Endodermal cell (in vitro differentiated cells): ENCODE results near the gene SRD5A1. TPM values are rescaled to one million over a fixed set of nuclear protein-coding genes. Genes with fewer than 3 reads are reported as not detected.

Experiments used
- DNase-seq: peaks from one replicate; pipeline ENCODE4 v3.0.0-alpha.2; 2017
- H3K27ac ChIP-seq: 2 replicates; pipeline ENCODE4 v1.5.1; 2013; ENCODE audit warnings: mild to moderate bottlenecking, low read depth, low read length, moderate library complexity
- H3K27me3 ChIP-seq: 2 replicates; pipeline ENCODE4 v1.6.1; 2013; ENCODE audit warnings: mild to moderate bottlenecking, low read length, moderate library complexity; ENCODE audit not compliant: insufficient read depth, control insufficient read depth, poor library complexity, severe bottlenecking
- H3K36me3 ChIP-seq: 2 replicates; pipeline ENCODE4 v1.7.0; 2013; ENCODE audit warnings: mild to moderate bottlenecking, low read length, moderate library complexity; ENCODE audit not compliant: control insufficient read depth, insufficient read depth
- H3K4me1 ChIP-seq: one replicate; pipeline ENCODE4 v1.7.0; 2013; ENCODE audit warnings: low read length; ENCODE audit not compliant: control insufficient read depth, insufficient read depth
- H3K4me3 ChIP-seq: 2 replicates; pipeline ENCODE4 v1.5.1; 2013; ENCODE audit warnings: mild to moderate bottlenecking, low read length, moderate library complexity
- H3K9ac ChIP-seq: 2 replicates; pipeline ENCODE4 v1.6.1; 2013; ENCODE audit warnings: mild to moderate bottlenecking, low read length, moderate library complexity; ENCODE audit not compliant: poor library complexity, severe bottlenecking; ENCODE audit errors: extremely low read depth
- H3K9me3 ChIP-seq: 2 replicates; pipeline ENCODE4 v1.6.1; 2013; ENCODE audit warnings: mild to moderate bottlenecking, low read length, moderate library complexity; ENCODE audit not compliant: control insufficient read depth
- H3K27ac Mint-ChIP-seq: 2 replicates; pipeline ENCODE4 v1.8.0; 2020; ENCODE audit warnings: mixed read lengths
- H3K27me3 Mint-ChIP-seq: 2 replicates; pipeline ENCODE4 v1.8.0; 2021; ENCODE audit warnings: mild to moderate bottlenecking, mixed read lengths; ENCODE audit not compliant: insufficient read depth
- H3K36me3 Mint-ChIP-seq: 2 replicates; pipeline ENCODE4 v1.8.0; 2020; ENCODE audit warnings: low read depth, mixed read lengths
- H3K4me1 Mint-ChIP-seq: 2 replicates; pipeline ENCODE4 v1.8.0; 2020; ENCODE audit warnings: mixed read lengths
- H3K4me3 Mint-ChIP-seq: 2 replicates; pipeline ENCODE4 v1.8.0; 2020; ENCODE audit warnings: mild to moderate bottlenecking, moderate library complexity, mixed read lengths
- H3K9me3 Mint-ChIP-seq: 2 replicates; pipeline ENCODE4 v1.8.0; 2020; ENCODE audit warnings: mild to moderate bottlenecking, mixed read lengths
- WGBS, 2 experiments: methylation state at CpG; one replicate each; pipeline versions ENCODE4 v1.1.5 to v1.1.7; 2013; ENCODE audit warnings: missing lambda C conversion rate in 2 of 2, mixed read lengths in 1 of 2; ENCODE audit not compliant: insufficient coverage in 1 of 2, insufficient read length in 1 of 2; 5-methylcytosine and 5-hydroxymethylcytosine counted together
- total RNA-seq, 2 donors: library from RNA; stranded (reverse); fragmentation: NEBNext Ultra II Directional in 1 of 2; extraction: Animal tissue kit (Norgen Biotek cat#: 25700) in 1 of 2; gene quantifications; 2 replicates in 1 of 2; 3 replicates in 1 of 2; pipeline ENCODE4 v1.2.1, GENCODE V29; 2021
- TF ChIP-seq, protein P1 (sequence below): fragments of 200-600 bp; sonication (generic); conservative IDR thresholded peaks from 2 replicates; pipeline ENCODE4 v1.5.0; 2021; ENCODE audit warnings: antibody characterized with exemption, mild to moderate bottlenecking

SRD5A1 gene
- total RNA-seq, 2 donors from 2014 or later, result 15.0 to 16.2 TPM

DNA sequence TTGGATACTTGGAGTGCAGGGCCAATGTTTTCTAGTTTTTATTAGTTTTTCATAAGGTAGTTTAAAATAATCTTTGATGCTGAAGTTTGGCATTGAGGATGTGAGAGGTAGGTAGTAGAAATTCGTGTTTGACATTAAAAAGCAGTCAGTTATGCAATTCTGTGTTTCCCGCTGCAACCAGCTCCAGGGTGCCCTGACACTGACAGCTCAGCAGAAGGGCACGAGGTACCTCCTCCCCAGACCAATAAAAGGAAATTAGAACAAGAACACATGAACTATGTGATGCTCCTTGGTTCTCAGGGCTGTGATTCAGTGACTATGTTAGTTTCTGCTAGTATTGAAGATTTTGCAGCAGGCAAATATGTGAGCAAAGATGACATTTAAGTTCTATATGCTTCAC lies 40.6 kb upstream of the SRD5A1 start:
- TF ChIP-seq, protein P1, sequence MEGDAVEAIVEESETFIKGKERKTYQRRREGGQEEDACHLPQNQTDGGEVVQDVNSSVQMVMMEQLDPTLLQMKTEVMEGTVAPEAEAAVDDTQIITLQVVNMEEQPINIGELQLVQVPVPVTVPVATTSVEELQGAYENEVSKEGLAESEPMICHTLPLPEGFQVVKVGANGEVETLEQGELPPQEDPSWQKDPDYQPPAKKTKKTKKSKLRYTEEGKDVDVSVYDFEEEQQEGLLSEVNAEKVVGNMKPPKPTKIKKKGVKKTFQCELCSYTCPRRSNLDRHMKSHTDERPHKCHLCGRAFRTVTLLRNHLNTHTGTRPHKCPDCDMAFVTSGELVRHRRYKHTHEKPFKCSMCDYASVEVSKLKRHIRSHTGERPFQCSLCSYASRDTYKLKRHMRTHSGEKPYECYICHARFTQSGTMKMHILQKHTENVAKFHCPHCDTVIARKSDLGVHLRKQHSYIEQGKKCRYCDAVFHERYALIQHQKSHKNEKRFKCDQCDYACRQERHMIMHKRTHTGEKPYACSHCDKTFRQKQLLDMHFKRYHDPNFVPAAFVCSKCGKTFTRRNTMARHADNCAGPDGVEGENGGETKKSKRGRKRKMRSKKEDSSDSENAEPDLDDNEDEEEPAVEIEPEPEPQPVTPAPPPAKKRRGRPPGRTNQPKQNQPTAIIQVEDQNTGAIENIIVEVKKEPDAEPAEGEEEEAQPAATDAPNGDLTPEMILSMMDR, result no peak
- Mint-ChIP-seq H3K9me3 (peaks cover 26% of the 10 kb centered on the region), H3K4me3 (no peak overlapping the region), H3K4me1 (peaks cover 26% of the 10 kb centered on the region), H3K27me3 (no peaks in the 10 kb centered on the region), H3K27ac (no peak overlapping the region), H3K36me3 (peaks cover 35% of the 10 kb centered on the region)
- WGBS, 2 experiments, result 75 to 89% methylated on average over 2 to 3 of the region's 3 CpGs
- Histone ChIP-seq H3K9ac (no peak overlapping the region), H3K4me3 (no peak overlapping the region), H3K27me3 (no peaks in the 10 kb centered on the region), H3K27ac (no peak overlapping the region), H3K36me3 (peaks cover 15% of the 10 kb centered on the region), H3K4me1 (peaks cover 10% of the 10 kb centered on the region), H3K9me3 (peaks cover 14% of the 10 kb centered on the region)
- peak; percentile 12 for DNase-seq

DNA sequence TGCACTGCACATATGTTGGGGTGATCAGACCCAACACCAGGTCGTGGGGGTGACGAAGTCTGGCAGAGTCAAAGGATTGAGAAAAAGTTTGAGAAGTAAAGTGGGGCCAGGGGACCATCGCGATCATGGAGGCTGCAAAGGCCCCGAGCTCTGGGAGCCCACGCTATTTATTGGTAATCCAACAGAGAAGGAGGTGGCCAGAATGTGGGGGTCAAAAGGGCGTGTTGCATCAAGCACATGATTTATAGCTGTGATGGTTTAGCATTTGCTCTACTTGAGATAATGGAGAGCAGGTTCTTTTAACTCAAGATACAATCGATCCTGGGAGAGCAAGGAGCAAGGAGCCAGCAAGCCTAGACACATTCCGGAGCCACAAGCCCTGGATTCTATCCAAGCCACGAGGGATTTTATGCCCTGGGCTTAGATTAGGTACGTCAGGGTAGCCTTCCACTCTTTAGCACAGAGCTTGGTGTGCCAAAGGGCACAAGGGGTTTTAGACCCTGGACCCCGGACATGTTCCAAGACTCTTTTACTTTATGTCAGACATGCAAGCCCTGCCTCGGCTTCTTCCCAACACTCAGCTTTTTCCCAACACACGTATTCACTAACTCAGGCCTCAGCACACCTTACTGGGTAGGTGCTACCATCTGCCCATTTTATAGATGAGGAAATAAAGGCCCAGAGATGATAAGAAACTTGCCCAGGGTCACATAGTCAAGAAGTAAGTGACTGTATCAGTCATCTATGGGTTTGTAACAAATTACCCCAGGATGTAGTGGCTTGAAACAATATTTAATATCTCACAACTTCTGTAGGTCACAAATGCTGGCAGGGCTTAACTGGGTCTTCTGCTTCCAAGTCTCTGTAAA lies 39.9 kb upstream of the SRD5A1 start:
- H3K9me3 ChIP-seq, result peaks cover 14% of the 10 kb centered on the region
- TF ChIP-seq, protein P1, result no peak
- peak; percentile 34 for DNase-seq
- no peaks in the 10 kb centered on the region for H3K27me3 Mint-ChIP-seq
- H3K27ac ChIP-seq, result no peak overlapping the region
- H3K27ac Mint-ChIP-seq, result no peak overlapping the region
- H3K9me3 Mint-ChIP-seq, result peaks cover 26% of the 10 kb centered on the region
- peaks cover 10% of the 10 kb centered on the region for H3K4me1 ChIP-seq
- peaks cover 20% of the 10 kb centered on the region for H3K36me3 ChIP-seq
- no peak overlapping the region for H3K4me3 ChIP-seq
- H3K36me3 Mint-ChIP-seq, result peaks cover 42% of the 10 kb centered on the region
- no peak overlapping the region for H3K9ac ChIP-seq
- no peak overlapping the region for H3K4me3 Mint-ChIP-seq
- H3K27me3 ChIP-seq, result no peaks in the 10 kb centered on the region
- H3K4me1 Mint-ChIP-seq, result peaks cover 26% of the 10 kb centered on the region
- WGBS, 2 experiments, result 91 to 95% methylated on average over 7 to 14 of the region's 14 CpGs

DNA sequence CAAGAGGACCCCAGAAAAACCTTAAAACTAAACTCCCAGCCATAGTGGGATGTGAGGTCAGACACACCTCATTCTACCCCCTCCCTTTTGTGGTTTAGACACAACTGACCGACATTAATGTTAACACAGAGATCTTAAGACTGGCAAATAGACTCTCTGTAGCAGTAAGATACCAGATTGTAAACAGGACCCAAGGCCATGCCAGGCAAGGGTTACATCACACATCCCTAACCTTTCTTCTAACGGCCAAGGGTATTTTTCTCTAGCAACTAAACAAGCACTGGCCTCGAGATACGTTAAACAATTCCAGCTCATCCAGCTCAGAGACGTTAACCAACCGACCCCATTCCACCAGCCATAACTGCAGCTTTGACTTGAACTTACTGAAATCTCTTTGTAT lies 39.2 kb upstream of the SRD5A1 start:
- Mint-ChIP-seq H3K9me3 (peaks cover 26% of the 10 kb centered on the region), H3K36me3 (peaks cover 49% of the 10 kb centered on the region), H3K4me1 (peaks cover 26% of the 10 kb centered on the region), H3K4me3 (no peak overlapping the region), H3K27me3 (no peaks in the 10 kb centered on the region), H3K27ac (no peak overlapping the region)
- 89 to 94% methylated on average over 4 to 6 of the region's 6 CpGs for WGBS, 2 experiments
- peak; percentile 27 for DNase-seq
- Histone ChIP-seq H3K27ac (no peak overlapping the region), H3K4me3 (no peak overlapping the region), H3K9ac (no peak overlapping the region), H3K36me3 (peaks cover 26% of the 10 kb centered on the region), H3K4me1 (peaks cover 10% of the 10 kb centered on the region), H3K9me3 (peaks cover 14% of the 10 kb centered on the region), H3K27me3 (no peaks in the 10 kb centered on the region)
- TF ChIP-seq, protein P1, result no peak
